ENCODE data around the gene NT5DC1. TPM values are rescaled to one million over a fixed set of nuclear protein-coding genes. Genes with fewer than 3 reads are reported as not detected.

Gene NT5DC1
- total RNA-seq, 4 donors from 2014 or later = 5.0 to 34.5 (median 21.0) TPM

GRCh38 chr6:116292553-116292952, 191.9 kb downstream of the NT5DC1 start:
- Histone ChIP-seq H3K4me3 (no peak overlapping the region), H3K9me3 (no peaks in the 10 kb centered on the region), H3K27ac (no peak overlapping the region), H3K36me3 (no peaks in the 10 kb centered on the region), H3K27me3 (peaks cover 0 to 5% of the 10 kb centered on the region in 2 donors), H3K4me1 (no peaks in the 10 kb centered on the region)
- DNase-seq = no peak
- no peak for TF ChIP-seq POLR2A (IDR thresholded peaks at IDR 0.05)
- TF ChIP-seq, protein P1, sequence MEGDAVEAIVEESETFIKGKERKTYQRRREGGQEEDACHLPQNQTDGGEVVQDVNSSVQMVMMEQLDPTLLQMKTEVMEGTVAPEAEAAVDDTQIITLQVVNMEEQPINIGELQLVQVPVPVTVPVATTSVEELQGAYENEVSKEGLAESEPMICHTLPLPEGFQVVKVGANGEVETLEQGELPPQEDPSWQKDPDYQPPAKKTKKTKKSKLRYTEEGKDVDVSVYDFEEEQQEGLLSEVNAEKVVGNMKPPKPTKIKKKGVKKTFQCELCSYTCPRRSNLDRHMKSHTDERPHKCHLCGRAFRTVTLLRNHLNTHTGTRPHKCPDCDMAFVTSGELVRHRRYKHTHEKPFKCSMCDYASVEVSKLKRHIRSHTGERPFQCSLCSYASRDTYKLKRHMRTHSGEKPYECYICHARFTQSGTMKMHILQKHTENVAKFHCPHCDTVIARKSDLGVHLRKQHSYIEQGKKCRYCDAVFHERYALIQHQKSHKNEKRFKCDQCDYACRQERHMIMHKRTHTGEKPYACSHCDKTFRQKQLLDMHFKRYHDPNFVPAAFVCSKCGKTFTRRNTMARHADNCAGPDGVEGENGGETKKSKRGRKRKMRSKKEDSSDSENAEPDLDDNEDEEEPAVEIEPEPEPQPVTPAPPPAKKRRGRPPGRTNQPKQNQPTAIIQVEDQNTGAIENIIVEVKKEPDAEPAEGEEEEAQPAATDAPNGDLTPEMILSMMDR (IDR thresholded peaks at IDR 0.05) = no peak

GRCh38 chr6:116298273-116298672, 197.6 kb downstream of the NT5DC1 start:
- no peak overlapping the region for H3K4me3 ChIP-seq
- TF ChIP-seq, protein P1 (IDR thresholded peaks at IDR 0.05) = no peak
- no peak for TF ChIP-seq POLR2A (IDR thresholded peaks at IDR 0.05)
- H3K36me3 ChIP-seq = no peaks in the 10 kb centered on the region
- no peak for DNase-seq
- H3K27ac ChIP-seq = no peak overlapping the region
- no peaks in the 10 kb centered on the region for H3K4me1 ChIP-seq
- no peaks in the 10 kb centered on the region for H3K9me3 ChIP-seq
- no peaks in the 10 kb centered on the region for H3K27me3 ChIP-seq

DNA sequence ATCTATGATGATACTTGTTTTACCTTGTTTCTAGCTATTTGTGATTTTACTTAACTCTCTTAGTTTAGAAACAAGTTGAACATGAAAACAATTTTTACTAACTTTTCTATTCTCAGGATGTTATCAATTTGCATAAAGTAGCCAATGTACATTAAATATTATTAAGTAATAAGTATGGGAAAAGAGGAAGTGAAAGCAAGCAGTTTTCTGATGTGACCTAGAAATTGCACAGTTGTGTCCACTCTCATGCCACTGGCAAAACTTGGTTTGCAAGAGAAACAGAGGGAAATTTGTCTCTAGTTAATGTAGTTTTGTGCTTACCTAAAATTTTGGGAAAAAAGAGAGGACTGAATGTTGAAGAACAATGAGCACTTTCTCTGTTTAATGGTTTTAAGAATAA, 198.3 kb downstream of the NT5DC1 start:
- no peaks in the 10 kb centered on the region for H3K9me3 ChIP-seq

More for the DNA sequence above, 198.3 kb downstream of the NT5DC1 start:
- no peaks in the 10 kb centered on the region for H3K27me3 ChIP-seq
- DNase-seq = no peak
- H3K27ac ChIP-seq = no peak overlapping the region
- TF ChIP-seq POLR2A (IDR thresholded peaks at IDR 0.05) = no peak
- TF ChIP-seq, protein P1 (IDR thresholded peaks at IDR 0.05) = no peak
- H3K4me1 ChIP-seq = no peaks in the 10 kb centered on the region
- no peaks in the 10 kb centered on the region for H3K36me3 ChIP-seq
- H3K4me3 ChIP-seq = no peak overlapping the region

Other genes with a start within 250 kb of the NT5DC1 start
- 10 to 100 TPM in 3 of 4 donors, 1 to 10 TPM in 1; 7.4 to 54.3 (median 31.2) TPM for gene FRK, start 40.0 kb upstream of the NT5DC1 start, total RNA-seq
- not detected for gene COL10A1, start 25.3 kb downstream of the NT5DC1 start, total RNA-seq
- gene TSPYL4, start 153.2 kb downstream of the NT5DC1 start, total RNA-seq = 1 to 10 TPM; 5.8 to 9.1 (median 7.2) TPM
- 10 to 100 TPM; 33.0 to 49.6 (median 42.3) TPM for gene TSPYL1, start 179.1 kb downstream of the NT5DC1 start, total RNA-seq

Data from Peyer's patch (tissue), 4 donors.